HL-60/S4 (cell line): ENCODE measurements around the gene RNF10.
"Not testable (repeated sequence)": the region's sequence is repeated elsewhere in the genome, so short reads cannot be mapped to it uniquely, and the experiment has no call there.

Experiments
- in situ Hi-C: fragments of 300-500 bp; cut with MboI; formaldehyde crosslinking; loops from 2 replicates; pipeline ENCODE4 v1.14.3; 2022; ENCODE audit warnings: low sequenced_read_pairs

The RNF10 gene

DNA sequence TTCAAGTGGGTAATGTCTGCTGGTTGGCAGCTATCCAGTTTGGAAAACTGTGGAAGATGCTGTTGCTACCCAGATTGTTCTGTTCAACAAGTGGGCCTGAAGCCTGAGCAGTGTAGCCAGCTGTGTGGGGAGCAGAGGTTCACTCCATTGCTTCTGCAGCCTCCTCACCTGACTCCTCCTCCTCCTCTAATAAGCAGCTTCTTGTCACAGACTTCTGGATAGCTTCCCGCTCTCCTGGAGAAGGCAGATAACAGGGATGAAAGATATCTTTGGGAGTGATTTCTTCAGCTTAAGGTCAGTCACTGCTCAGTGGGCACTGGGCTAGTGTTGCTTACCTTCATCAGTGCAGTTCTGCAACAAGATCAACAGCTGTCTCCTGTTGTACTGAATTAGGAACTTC lies 45.0 kb downstream of the RNF10 start:
- in situ Hi-C loops: no loop called here

DNA sequence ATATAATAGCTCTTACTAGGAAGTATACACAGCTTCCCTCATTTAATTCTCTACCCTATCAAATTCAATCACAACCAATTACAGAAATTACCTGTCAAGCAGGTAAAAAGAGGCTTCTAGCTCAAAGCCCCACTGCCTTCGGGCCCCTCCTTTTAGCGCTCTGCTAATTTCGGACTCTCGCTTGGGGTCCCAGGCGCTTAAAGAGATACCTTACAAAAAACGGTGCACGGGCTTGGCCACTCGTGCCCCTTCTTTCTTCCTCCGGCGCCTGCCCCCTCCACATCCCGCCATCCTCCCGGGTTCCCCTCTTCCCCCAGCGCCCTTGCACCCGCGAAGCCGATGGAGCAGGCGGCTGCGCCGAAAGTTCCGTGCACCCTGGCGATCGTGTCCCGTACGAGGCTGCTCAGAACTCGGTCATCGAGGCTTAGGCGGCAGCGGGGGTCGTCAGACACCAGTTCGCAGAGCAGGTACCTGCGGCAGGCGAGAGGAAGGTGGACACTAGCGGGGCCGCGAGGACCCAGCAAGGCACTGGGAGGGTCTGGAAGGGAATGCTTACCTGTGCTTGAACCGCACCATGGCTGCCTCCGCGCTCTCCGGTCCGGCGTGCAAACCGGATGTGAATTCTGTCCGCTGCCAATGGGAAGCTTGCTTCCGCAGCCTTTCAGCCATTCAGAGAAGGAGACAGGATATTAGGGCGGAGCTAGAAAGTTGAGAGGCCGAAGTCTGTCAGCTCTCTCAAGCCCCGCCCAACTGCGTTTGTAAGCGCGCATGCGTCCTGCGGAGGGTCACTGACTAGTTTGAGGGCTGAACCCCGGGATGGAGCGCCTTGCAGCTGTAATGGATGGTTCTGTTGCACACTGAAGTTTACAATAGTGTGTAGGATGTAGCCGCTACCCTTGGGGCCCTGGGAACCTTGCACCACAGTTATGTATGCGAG lies 46.9 kb downstream of the RNF10 start, which contains the start of gene POP5:
POP5 (minus strand) TSS at position 616 of the 937 bp plus-strand sequence; CDS start at position 576, 40 bp downstream.
- in situ Hi-C loops: loop anchor here (10.0 kb wide), 2 partner anchors 134 to 394 kb away; partner anchors contain the start of genes HNF1A and UNC119B

DNA sequence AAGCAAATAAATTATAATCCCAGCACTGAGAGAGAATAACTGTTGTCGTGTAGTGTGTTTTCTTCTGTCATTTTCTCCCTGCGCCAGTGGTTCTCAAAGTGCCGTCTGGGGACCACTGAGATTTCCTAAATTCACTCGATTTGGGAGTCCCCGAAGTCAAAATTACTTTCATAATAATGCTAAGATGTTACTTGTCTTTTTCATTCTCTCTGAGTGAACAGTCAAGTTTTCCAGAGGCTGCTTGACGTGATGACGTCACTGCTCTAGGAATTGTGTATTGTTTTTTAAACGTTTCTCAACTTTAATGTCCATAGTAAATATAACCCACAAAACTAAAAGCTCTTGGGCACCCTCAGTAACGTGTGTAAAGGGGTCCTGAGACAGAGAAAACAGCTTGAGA lies 47.8 kb downstream of the RNF10 start:
- in situ Hi-C loops: loop anchor here (10.0 kb wide), 2 partner anchors 133 to 393 kb away; partner anchors contain the start of genes HNF1A and UNC119B

DNA sequence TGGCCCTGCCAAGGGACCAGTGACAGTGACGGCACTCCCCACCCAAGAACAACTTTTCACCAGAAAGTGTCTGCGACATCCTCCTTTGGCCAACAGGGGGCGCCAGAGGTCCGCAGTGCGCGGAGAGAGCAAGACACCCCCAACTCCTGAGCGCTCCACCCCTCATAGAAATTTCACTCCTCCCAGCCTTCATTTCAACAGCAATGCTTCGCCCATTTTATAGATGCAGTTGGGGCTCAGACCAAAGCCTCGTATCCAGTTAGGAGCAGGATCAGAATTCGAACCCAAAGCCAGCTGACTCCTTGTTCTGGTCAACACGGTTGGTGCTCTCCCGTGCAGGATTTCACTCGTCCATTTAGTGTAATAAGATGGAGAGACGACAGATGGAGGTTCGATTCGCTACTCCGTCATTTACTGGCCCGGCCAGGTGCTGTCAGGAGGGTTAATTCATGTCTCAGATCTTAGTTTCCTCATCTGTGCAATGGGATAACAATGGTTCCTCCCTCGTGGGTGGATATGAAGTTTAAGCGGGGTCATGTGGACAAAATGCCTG lies 49.4 kb downstream of the RNF10 start:
- in situ Hi-C loops: loop anchor here (10.0 kb wide), 2 partner anchors 131 to 391 kb away; partner anchors contain the start of genes HNF1A and UNC119B

DNA sequence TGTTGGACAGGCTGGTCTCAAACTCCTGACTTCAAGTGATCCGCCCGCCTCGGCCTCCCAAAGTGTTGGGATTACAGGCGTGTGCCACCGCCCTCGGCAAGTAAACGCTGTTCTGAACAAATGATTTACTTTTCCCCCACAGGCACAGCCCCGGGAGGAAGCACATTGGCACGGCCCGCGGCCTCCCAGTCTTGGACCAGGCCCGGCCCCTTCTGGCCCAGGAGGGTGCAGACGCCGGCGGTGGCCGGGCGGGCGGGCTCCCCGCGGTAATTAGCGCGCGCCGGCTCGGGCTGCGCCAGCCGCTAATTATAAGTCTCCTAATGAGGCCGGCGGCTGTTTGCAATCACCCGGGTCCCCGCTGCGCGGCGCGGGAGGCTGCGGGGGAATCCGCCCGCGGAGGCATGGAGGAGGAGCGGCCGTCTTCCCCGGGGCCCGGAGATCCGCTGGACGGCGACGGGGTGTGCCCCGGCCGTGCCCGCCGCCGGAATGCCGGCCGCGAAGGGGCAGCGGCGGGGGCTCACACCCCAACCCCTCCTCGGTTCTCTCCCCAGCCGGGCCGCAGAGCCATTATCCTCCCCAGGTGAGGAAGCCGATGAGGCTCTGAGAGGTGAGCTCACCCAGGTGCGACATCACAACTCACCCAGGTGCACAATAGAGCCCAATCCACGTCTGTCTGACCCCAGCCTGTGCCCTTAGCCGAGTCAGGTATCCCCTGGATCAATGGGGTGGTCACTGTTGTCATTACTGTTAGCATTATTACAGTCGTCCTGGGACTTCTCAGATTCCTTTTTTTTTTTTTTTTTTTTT lies 50.4 kb downstream of the RNF10 start:
- in situ Hi-C loops: loop anchor here (10.0 kb wide), 2 partner anchors 130 to 390 kb away; partner anchors contain the start of genes HNF1A and UNC119B

DNA sequence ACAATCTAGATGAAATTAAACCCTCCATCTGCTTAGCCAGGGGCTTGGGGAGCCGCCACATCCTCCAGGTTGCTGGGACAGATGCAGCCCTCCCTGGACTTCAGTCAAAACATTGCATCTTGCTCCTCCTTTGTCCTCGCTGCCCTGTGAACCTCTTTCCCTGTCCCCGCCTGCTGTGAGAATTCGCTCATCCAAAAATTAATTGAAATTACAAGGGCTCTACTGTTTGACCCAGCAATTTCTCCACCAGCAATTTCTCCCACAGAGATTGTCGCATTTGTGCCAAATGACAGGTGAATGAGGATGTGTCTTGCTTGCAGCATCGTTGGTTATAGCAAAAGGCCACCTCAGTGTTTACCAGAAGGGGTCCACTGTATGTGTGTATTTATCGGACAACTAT lies 52.0 kb downstream of the RNF10 start:
- in situ Hi-C loops: loop anchor here (10.0 kb wide), 2 partner anchors 129 to 389 kb away; partner anchors contain the start of genes HNF1A and UNC119B

DNA sequence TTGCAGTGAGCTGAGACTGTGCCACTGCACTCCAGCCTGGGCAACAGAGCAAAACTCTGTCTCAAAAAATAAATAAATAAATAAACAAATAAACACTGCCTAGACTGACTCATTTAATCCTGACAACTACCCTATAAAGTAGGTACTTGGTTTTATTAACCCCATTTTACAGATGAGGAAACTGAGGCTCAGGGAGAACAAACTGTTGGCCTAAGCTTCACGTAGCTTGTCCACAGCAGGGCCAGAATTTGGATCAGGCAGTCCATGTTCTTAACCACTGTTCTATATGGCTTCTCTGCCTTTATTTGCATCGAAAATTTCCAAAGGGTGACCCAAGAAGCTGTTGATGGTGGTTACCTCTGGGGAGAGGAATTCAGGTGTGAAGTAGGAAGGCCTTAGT lies 52.7 kb downstream of the RNF10 start:
- in situ Hi-C loops: loop anchor here (10.0 kb wide), 2 partner anchors 128 to 388 kb away; partner anchors contain the start of genes HNF1A and UNC119B

DNA sequence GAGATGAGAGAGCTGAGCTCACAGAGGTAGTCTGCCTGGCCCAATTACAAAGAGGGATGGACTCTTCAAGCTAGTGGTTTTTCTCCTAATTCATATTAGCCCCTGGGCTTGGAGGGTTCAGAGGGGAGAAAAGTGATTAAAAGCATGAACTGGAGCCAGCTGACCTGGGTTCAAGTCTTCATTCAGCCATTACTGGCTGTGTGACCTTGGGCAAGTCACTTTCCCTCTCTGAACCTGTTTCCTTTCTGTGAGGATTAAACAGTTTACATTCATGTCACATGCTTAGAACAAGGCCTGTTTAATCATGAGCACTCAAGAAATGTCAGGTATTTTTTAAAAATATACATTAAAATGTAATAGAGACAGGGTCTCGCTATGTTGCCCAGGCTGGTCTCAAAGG lies 54.2 kb downstream of the RNF10 start:
- in situ Hi-C loops: loop anchor here (10.0 kb wide), 2 partner anchors 126 to 386 kb away; partner anchors contain the start of genes HNF1A and UNC119B

DNA sequence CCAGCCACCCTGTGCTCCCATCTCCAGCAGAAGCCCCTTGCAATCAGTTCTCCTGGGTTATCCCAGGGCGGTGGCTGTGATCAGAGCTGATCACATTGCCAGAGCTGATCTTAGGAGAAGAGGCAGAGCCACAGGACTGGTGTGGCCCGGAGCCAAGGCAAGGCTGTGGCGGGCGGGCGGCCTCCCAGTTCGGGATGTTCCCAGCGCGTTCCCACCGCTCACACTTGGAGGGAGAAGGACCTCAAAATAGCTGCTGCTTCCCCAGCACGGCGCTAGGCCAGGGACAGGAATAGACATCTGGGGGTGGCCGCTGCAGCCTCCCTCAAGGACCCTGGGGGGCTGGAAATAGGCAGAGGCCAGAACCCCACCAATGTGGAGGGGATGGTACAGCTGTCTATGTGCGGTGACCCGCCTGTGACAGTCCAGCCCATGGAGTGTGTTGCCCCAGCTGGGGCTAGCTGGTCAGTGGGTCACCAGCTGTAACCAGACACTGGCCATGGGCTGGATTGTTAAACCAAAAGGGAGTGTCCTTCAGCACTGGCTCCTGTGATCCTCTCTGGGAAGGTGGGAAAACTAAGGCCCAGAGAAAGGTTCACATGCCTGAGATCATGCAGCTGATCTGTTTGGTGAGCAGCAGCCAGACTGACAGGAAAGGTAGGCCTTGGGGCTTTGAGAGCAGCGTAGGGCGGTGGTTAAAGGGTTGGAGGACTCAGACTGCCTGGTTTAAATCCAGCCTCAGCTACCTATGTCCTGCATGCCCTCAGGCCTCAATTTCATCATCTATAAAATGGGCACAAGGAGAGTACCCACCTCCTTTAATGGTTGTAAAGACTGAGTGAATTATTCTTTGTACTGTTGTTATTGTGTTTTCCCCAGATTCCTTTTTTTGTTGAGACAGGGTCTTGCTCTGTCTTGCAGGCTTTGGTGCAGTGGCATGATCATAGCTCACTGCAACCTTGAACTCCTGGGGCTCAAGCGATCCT lies 55.1 kb downstream of the RNF10 start:
- in situ Hi-C loops: loop anchor here (10.0 kb wide), 2 partner anchors 126 to 386 kb away; partner anchors contain the start of genes HNF1A and UNC119B

DNA sequence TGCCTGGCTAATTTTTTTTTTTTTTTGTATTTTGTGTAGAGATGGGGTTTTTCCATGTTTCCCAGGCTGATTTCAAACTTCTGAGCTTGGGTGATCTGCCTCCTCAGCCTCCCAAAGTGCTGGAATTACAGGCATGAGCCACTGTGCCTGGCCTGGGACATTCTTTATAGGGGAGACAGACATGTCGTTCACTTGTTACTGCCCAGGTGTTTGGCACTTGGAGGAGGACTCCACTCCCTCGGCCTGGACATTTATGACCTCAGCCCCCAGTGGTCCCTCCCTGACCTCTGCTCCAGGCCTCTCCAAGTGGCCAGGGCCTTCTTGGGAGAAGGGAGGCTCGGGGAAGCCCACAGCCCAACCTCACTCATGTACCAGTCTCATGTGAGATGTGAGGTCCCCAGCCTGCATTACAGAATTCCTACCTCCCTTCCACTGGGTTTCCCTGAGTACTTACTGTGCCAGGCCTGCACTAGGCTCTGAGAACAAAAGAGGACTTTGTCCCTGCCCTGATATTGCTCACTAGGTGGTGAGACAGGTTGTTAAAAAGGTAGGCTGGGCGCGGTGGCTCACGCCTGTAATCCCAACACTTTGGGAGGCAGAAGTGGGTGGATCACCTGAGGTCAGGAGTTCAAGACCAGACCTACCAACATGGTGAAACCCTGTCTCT lies 56.7 kb downstream of the RNF10 start:
- in situ Hi-C loops: no loop called here

DNA sequence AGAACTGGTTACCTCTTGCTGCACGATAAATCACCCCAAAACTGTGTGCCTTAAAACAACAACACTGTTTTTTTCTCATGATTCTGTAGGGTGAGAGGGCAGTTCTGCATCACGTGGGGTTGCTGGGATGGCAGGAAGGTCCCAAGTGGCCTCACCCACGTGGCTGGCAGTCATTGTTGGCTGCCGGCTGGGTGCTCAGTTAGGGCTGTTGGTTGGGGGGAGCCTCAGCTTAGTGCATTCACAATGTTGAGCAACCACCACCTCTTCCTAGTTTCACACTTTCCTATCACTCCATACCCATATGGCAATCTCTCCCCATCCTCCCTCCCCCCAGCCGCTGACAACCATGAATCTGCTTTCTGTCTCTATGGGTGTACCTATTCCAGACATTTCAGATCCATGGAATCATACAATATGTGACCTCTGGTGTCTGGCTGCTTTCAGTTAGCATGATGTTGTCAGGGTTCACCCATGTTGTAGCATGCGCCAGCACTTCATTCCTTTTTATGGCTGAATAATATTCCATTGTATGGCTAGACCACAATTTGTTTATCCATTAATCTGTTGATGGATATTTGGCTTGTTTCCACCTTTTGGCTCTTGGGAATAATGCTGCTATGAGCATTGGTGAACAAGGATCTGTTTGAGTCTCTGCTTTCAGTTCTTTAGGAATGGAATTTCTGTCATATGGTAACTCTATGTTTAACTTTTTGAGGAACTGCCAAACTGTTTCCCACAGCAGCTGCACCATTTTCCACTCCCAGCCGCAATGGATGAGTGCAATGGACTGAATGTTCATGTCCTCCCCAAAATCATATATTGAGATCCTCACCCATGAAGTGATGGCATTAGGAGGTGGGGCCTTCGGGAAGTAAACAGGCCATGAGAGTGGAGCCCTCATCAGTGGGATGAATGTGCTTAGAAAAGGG lies 58.2 kb downstream of the RNF10 start:
- in situ Hi-C loops: no loop called here

DNA sequence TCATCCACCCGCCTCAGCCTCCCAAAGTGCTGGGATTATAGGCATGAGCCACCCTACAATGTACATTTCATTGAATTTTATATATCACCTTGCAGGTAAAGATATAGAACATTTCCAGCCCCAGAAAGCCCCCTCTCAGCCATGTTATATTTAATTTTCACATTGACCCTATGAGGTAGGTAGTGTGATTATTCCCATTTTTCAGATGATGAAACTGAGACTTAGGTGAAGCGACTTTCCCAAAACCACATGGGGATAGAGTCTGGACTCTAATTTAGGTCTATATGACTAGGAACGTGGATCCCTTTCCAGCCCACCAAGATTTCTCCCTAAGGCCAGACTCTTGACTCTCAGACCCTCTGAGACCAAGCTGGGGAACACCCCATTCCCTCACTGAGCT lies 62.7 kb downstream of the RNF10 start:
- in situ Hi-C loops: no loop called here

DNA sequence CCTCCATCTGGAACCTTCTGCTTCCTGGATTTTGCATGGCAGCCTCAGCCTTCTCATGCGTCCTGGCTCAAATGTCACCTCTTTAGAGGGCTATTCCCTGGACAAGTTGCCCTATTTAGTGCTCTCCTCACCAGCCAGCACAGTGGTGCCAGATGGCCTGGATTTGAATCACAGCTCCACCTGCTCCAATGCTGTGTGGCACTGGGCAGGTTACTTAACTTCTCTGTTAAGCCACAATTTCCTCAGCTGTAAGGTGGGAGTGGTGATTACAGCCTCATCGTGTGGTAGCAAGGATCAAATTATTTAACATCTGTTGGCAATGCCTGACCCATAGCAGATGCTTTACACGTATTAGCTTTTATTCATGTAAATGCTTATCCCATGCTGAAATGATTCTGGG lies 63.7 kb downstream of the RNF10 start:
- in situ Hi-C loops: no loop called here

DNA sequence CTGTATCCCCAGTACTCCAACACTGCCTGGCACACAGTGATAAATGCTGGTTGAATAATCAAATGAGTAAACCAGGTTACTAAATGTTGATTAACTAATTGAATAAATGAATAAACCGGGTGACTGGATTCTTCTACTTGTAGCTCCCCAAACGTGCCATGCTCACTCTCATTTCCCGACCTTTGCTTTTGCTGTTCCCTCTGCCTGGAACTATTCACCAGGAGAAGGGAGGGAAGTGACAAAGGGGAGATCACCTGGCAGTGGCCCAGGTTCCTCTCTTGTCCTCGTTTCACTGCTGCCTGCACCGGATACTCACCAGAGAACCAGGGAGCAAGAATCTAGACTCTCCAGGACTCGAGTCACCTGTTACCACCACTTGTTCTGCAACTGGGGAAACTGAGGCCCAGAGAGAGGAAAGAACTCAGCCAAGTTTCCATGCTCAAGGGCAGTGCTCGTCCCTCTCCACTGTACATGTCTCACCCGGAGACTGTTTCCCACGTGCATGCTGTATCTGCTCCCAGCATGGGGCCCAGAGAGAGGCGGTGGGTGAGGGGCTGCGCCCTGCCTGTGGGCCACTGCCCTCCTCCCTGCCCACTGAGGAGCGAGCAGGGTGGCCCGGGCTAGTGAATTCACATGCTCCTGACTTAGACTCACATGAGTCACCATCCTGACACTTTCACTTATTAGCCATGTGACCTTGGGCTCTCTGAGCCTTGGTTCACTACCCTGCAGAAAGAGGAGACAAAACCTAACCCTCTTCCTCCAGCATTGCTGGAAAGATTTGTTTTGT lies 64.7 kb downstream of the RNF10 start:
- in situ Hi-C loops: no loop called here

DNA sequence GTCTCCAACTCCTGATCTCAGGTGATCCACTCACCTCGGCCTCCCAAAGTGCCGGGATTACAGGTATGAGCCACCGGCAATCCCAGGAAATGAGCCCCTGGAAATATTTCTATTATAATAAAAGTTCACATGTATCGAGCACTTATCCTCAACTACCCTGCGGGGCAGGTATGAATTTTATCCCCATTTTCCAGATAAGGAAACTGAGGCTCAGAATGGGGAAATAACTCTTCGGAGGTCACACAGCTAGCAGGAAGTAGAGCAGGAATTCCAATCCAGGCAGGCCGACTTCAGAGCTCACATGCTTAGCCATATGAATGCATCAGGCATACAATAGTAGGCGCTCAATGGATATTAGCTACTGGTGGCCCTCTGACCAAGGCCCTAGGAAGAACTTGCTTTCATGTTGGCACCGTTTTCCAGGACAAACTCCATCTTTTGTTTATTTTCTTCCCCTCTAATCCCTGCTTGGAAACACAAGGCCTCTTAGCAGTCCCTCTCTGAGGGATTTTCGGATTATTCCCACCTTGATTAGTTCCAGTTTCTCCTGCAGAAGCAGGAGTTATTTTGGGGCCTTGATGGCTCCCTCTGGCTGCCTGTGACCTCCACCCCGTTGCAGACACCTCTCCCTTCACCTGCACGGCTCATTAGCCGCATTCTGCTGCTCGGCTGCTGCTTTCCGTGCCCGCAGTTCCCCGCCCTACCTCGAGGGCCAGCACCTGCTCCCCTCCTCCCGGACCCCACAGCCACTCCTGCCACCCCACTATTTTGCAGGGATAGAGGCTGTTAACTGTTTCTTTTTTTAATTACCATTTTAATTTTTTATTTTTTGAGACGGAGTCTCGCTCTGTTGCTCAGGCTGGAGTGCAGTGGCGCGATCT lies 65.8 kb downstream of the RNF10 start:
- in situ Hi-C loops: no loop called here

DNA sequence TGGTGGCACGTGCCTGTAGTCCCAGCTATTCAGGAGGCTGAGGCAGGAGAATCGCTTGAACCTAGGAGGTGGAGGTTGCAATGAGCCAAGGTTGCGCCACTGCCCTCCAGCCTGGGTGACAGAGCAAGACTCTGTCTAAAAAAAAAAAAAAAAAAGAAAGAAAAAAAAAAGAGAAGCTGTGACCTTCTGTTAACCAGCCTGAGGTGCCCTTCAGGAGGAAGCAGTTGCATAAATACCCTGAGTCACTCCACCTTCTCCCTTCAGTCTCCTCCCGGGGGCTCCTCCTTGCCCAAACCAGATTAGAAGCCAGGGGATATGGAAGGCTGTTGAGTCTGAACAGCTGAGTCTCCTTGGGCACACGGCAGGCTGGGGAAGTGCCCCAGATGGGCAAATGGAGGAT lies 68.3 kb downstream of the RNF10 start:
- in situ Hi-C loops: not testable (repeated sequence)
